CD4-positive, alpha-beta T cell (primary cell): ENCODE measurements around the gene KLHL30. TPM values are rescaled to one million over a fixed set of nuclear protein-coding genes. Genes with fewer than 3 reads are reported as not detected.
"Not testable (repeated sequence)": the region's sequence is repeated elsewhere in the genome, so short reads cannot be mapped to it uniquely, and the experiment has no call there.

Source experiments
- ATAC-seq: fragments of 200-7000 bp; cut with Tn5 transposase; one replicate; pipeline ENCODE4 v1.10.0; 2022; ENCODE audit warnings: mild to moderate bottlenecking; ENCODE audit not compliant: poor library complexity
- CTCF ChIA-PET: fragments of 350-600 bp; sonication (Branson Sonifier 250); formaldehyde crosslinking; loops from one replicate; lab custom pipeline; 2021; ENCODE audit warnings: antibody characterized with exemption, inconsistent platforms; lab: Charles Lee
- POLR2A ChIA-PET: fragments of 350-600 bp; sonication (Branson Sonifier 250); formaldehyde crosslinking; loops from one replicate; lab custom pipeline; 2021; ENCODE audit warnings: antibody characterized with exemption, inconsistent platforms; lab: Charles Lee
- DNase-seq, 14 experiments: peaks; one replicate each; pipeline ENCODE4 v3.0.0-alpha.2; 2013 to 2020; ENCODE audit warnings: mixed read lengths in 2 of 14
- H3K27ac ChIP-seq, 2 donors: one replicate each; pipeline versions ENCODE4 v1.5.1 to v1.7.0; 2013; ENCODE audit warnings: low read length in 2 of 2, low read depth in 1 of 2, mild to moderate bottlenecking in 1 of 2
- H3K27me3 ChIP-seq, 2 experiments: 1 replicate in 1 of 2; 2 replicates in 1 of 2; pipeline versions ENCODE4 v1.6.1 to v1.7.0; 2013; ENCODE audit warnings: low read length in 2 of 2, control low read depth in 1 of 2, mild to moderate bottlenecking in 1 of 2, moderate library complexity in 1 of 2; ENCODE audit not compliant: insufficient read depth in 2 of 2, control insufficient read depth in 1 of 2
- H3K36me3 ChIP-seq: one replicate; pipeline ENCODE4 v1.6.1; 2013; ENCODE audit warnings: low read length, control low read depth; ENCODE audit not compliant: insufficient read depth
- H3K4me1 ChIP-seq: one replicate; pipeline ENCODE4 v1.6.1; 2013; ENCODE audit warnings: low read length, control low read depth; ENCODE audit not compliant: insufficient read depth
- H3K4me3 ChIP-seq: one replicate; pipeline ENCODE4 v1.5.1; 2013; ENCODE audit warnings: mild to moderate bottlenecking, low read length, moderate library complexity
- H3K9me3 ChIP-seq, 2 experiments: 1 replicate in 1 of 2; 2 replicates in 1 of 2; pipeline versions ENCODE4 v1.6.1 to v1.7.0; 2013; ENCODE audit warnings: low read length in 2 of 2, mild to moderate bottlenecking in 2 of 2, control low read depth in 1 of 2, moderate library complexity in 1 of 2; ENCODE audit not compliant: control insufficient read depth in 1 of 2, insufficient read depth in 1 of 2
- H3K27ac Mint-ChIP-seq: one replicate; pipeline ENCODE4 v1.8.0; 2020; ENCODE audit warnings: mixed read lengths
- H3K27me3 Mint-ChIP-seq: one replicate; pipeline ENCODE4 v1.8.0; 2021; ENCODE audit warnings: mixed read lengths
- H3K36me3 Mint-ChIP-seq: one replicate; pipeline ENCODE4 v1.8.0; 2021; ENCODE audit warnings: low read depth, mixed read lengths
- H3K4me1 Mint-ChIP-seq: one replicate; pipeline ENCODE4 v1.8.0; 2021; ENCODE audit warnings: low read depth, mixed read lengths
- H3K4me3 Mint-ChIP-seq: one replicate; pipeline ENCODE4 v1.8.0; 2020; ENCODE audit warnings: mild to moderate bottlenecking, mixed read lengths
- H3K9me3 Mint-ChIP-seq: one replicate; pipeline ENCODE4 v1.8.0; 2020; ENCODE audit warnings: mixed read lengths
- CTCF ChIP-seq: fragments of 200-600 bp; IDR thresholded peaks from one replicate; pipeline ENCODE4 v1.8.0; 2022; ENCODE audit warnings: antibody characterized with exemption, mild to moderate bottlenecking
- intact Hi-C, 2 experiments: fragments of 100-400 bp; cut with DNase I in 1 of 2; cut with micrococcal nuclease in 1 of 2; formaldehyde crosslinking; loops; one replicate each; pipeline versions ENCODE4 v1.15.1 to v1.9.0; 2023 to 2025; cut with DNase I, micrococcal nuclease
- total RNA-seq, 174 experiments: library from RNA in 2 of 174; stranded (reverse) in 2 of 174; gene quantifications; one replicate each; pipeline ENCODE4 v1.2.3 and lab custom pipeline; 2021 to 2026

Gene KLHL30
- total RNA-seq, 2 experiments from 2014 or later, result not detected

DNA sequence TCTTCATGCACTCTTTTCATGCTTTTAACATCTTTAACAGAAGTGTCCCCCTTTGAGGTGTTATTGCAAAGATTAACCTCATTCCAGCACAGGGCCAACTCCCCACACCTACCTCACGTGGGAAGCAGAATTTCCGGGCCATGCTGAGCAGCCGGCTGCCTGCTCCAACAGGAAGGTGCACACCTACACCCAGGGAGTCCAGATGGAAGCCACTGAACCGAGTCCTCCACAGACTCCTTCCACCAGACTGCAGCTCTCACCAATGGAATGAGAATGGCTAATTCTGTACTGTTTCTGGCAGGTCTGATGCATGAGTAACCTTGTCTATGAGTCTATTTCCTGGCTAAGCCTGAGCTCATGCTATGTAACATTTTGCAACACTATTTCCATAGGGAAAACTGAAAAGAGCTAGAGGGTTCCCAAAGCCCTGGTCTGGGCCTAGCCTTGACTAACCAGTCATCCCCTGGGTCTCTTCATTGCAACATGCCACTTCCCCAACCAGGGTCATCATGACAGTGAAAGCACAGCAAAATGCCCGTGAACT is 31.3 kb downstream of the KLHL30 start:
- no peak overlapping the region for H3K27ac ChIP-seq
- ChIA-PET POLR2A (no interaction called here), CTCF (no interaction called here)
- no peaks in the 10 kb centered on the region for H3K9me3 ChIP-seq
- H3K4me1 Mint-ChIP-seq, result peaks cover 3% of the 10 kb centered on the region
- no peak for TF ChIP-seq CTCF
- ATAC-seq (no peak), DNase-seq (no peak)
- intact Hi-C loops, result no loop called here
- no peaks in the 10 kb centered on the region for H3K4me1 ChIP-seq
- H3K36me3 Mint-ChIP-seq, result peaks cover 69% of the 10 kb centered on the region
- H3K4me3 Mint-ChIP-seq, result no peak overlapping the region
- no peaks in the 10 kb centered on the region for H3K27me3 ChIP-seq
- no peak overlapping the region for H3K4me3 ChIP-seq
- H3K27me3 Mint-ChIP-seq, result peaks cover 7% of the 10 kb centered on the region
- H3K9me3 Mint-ChIP-seq, result no peaks in the 10 kb centered on the region
- H3K27ac Mint-ChIP-seq, result no peak overlapping the region
- peaks cover 61% of the 10 kb centered on the region for H3K36me3 ChIP-seq

DNA sequence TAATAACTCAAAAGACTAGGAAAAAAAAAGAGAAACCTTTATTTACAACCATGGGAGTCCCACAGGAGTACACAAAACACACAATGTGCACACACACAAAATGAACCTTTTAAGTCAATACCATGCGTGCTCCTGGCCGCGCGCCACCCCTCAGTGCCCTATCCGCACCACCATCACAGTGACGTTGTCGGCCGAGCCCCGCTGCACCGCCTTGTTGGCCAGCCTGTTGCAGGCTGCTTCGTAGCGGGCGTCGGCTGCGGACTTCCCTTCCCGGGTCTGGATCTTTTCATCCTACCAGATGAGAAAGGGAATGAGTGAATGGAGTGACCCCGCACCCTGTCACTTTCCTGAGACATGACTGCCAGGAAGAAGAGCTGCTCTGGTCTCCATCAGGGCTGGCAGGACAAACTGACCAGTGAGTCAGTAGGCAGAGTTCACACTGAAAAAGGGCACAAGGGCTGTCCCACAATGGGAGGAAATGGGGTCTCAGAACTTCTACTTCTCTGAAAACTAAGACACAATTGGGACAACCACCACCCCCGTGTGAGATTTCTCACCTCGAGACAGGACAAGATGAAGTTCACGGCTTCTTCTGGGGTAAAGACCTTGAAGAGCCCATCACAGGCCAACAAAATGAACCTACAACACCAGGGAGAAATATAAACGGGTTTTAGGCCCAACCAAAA is 32.1 kb downstream of the KLHL30 start:
- H3K4me1 Mint-ChIP-seq, result no peaks in the 10 kb centered on the region
- H3K27me3 Mint-ChIP-seq, result no peaks in the 10 kb centered on the region
- no peaks in the 10 kb centered on the region for H3K9me3 ChIP-seq
- no peak overlapping the region for H3K27ac Mint-ChIP-seq
- peaks cover 76% of the 10 kb centered on the region for H3K36me3 Mint-ChIP-seq
- intact Hi-C loops, result no loop called here
- H3K4me3 ChIP-seq, result no peak overlapping the region
- no peaks in the 10 kb centered on the region for H3K27me3 ChIP-seq
- H3K36me3 ChIP-seq, result peaks cover 68% of the 10 kb centered on the region
- H3K9me3 Mint-ChIP-seq, result no peaks in the 10 kb centered on the region
- TF ChIP-seq CTCF, result no peak
- no peak for DNase-seq
- no peak for ATAC-seq
- ChIA-PET POLR2A (no interaction called here), CTCF (no interaction called here)
- no peaks in the 10 kb centered on the region for H3K4me1 ChIP-seq
- H3K4me3 Mint-ChIP-seq, result no peak overlapping the region
- no peak overlapping the region for H3K27ac ChIP-seq

GRCh38 chr2:238171072-238171431 is 32.6 kb downstream of the KLHL30 start:
- peaks cover 81% of the 10 kb centered on the region for H3K36me3 Mint-ChIP-seq
- H3K27ac Mint-ChIP-seq, H3K27me3 Mint-ChIP-seq, H3K4me1 Mint-ChIP-seq, DNase-seq, H3K9me3 ChIP-seq, CTCF ChIA-PET, H3K27me3 ChIP-seq, H3K4me3 ChIP-seq, H3K4me1 ChIP-seq, intact Hi-C loops, ATAC-seq, H3K27ac ChIP-seq, H3K9me3 Mint-ChIP-seq, POLR2A ChIA-PET, H3K4me3 Mint-ChIP-seq: not testable (repeated sequence)
- H3K36me3 ChIP-seq, result peaks cover 72% of the 10 kb centered on the region
